HG02852 (cell line): Measurements from ENCODE around the gene TMEM129.
"Not testable (repeated sequence)": the region's sequence is repeated elsewhere in the genome, so short reads cannot be mapped to it uniquely, and the experiment has no call there.

ENCODE experiments used
- ATAC-seq: cut with Tn5 transposase; IDR thresholded peaks from one replicate; pipeline ENCODE4 v1.9.1; 2021; ENCODE audit warnings: mild to moderate bottlenecking, moderate library complexity; ENCODE audit not compliant: unreplicated experiment

The TMEM129 gene

GRCh38 chr4:1671011-1671410 is 50.1 kb downstream of the TMEM129 start:
- not testable (repeated sequence) for ATAC-seq

GRCh38 chr4:1670279-1670678 is 50.8 kb downstream of the TMEM129 start:
- ATAC-seq = no peak

- no peak for ATAC-seq
Measured at GRCh38 chr4:1669850-1670249, 51.3 kb downstream of the TMEM129 start.

GRCh38 chr4:1669270-1669669 is 51.9 kb downstream of the TMEM129 start:
- ATAC-seq = no peak

GRCh38 chr4:1668488-1668840 is 52.7 kb downstream of the TMEM129 start:
- no peak for ATAC-seq

GRCh38 chr4:1667273-1667672 is 53.9 kb downstream of the TMEM129 start:
- ATAC-seq = no peak

- ATAC-seq = no peak
Measured at GRCh38 chr4:1666391-1666790, 54.7 kb downstream of the TMEM129 start.
